HuH-7.5 (cell line): ENCODE measurements around the gene HBQ1.
A peak's percentile ranks its signal among the peaks of the same experiment; 100 is the strongest.
"Not testable (repeated sequence)": the region's sequence is repeated elsewhere in the genome, so short reads cannot be mapped to it uniquely, and the experiment has no call there.

Experiments
- DNase-seq: peaks from one replicate; pipeline ENCODE4 v3.0.0; 2011; ENCODE audit warnings: low spot score

HBQ1 gene

DNA sequence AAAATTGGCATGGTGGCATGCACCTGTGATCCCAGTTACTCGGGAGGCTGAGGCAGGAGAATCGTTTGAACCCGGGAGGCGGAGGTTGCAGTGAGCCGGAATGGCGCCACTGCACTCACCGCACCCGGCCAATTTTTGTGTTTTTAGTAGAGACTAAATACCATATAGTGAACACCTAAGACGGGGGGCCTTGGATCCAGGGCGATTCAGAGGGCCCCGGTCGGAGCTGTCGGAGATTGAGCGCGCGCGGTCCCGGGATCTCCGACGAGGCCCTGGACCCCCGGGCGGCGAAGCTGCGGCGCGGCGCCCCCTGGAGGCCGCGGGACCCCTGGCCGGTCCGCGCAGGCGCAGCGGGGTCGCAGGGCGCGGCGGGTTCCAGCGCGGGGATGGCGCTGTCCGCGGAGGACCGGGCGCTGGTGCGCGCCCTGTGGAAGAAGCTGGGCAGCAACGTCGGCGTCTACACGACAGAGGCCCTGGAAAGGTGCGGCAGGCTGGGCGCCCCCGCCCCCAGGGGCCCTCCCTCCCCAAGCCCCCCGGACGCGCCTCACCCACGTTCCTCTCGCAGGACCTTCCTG lies at the start of gene HBQ1:
Gene HBQ1, plus strand, starts transcription at position 359 of the 575 bp plus-strand sequence. Its CDS starts 28 bp downstream, at position 387.
- peak; percentile 88 for DNase-seq

GRCh38 chr16:130533-131173 lies 49.6 kb upstream of the HBQ1 start:
- DNase-seq = no peak

GRCh38 chr16:132120-132519 lies 48.1 kb upstream of the HBQ1 start:
- DNase-seq = no peak

GRCh38 chr16:133716-134115 lies 46.5 kb upstream of the HBQ1 start:
- DNase-seq = no peak

DNA sequence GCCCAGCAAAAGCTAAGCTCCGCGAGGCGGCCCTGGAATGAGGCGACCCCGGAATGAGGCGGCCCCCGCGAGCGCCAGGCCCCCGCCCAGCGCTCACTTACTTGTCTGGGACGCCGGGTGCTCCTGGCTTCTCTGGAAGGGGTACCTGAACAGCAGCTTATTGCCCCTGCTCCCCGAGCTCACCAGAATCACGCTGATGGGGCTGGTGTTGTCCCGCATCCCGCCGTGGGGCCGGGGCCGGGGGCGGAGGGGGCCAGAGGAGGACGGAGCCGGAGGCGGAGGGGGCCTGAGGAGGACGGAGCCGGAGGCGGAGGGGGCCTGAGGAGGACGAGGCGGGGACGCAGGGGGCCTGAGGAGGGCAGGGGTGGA lies 42.2 kb upstream of the HBQ1 start:
- DNase-seq = peak; percentile 37

DNA sequence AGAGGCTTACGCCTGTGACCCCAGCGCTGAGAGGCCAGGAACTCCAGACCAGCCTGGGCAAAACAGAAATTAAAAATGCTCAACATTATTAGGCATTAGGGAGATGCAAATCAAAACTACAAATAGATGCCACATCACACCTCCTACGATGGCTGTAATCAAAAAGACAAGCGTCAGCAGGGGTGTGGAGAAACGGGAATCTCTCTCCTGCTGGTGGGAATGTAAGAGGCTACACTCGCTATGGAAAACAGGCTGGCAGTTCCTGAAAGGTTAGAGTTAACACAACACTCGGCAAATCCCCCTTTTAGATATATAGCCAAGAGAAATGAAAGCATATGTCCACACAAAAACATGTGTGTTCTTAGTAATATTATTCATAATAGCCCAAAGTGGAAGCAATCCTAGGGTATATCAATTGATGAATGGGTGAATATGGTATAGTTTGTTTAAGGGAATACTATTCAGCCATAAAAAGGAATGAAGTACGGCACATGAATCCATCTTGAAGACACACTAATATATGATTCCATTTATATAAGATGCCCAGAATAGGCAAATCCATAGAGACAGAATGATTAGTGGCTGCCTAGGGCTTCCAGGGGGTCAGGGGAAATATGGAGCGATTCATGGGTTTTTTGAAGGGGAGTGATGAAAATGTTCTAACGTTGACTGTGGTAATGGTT lies 39.9 kb upstream of the HBQ1 start:
- DNase-seq = no peak

- DNase-seq = no peak
Observed at GRCh38 chr16:142405-142967, 37.8 kb upstream of the HBQ1 start.

- DNase-seq = no peak
Observed at GRCh38 chr16:143047-143446, 37.2 kb upstream of the HBQ1 start.

DNA sequence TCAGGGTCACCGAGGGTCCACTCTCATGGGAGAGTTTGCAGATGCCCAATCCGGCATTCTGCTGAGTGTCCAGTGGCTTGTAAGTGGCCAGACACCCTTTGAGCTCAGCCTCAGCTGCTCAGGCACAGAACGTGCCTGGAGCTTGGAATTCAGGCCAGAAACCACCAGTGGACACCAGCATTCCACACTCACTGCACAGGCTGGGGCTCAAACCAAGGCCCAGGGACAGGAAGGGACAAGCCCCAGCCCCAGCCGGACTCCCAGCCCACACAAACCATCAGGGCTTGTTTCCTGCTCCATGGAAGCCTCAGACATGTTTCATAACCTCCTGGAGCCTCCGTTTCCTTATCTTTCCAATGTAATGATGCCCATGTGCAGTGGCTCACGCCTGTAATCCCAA lies 36.8 kb upstream of the HBQ1 start:
- no peak for DNase-seq

- no peak for DNase-seq
Observed at GRCh38 chr16:144797-145252, 35.4 kb upstream of the HBQ1 start.

DNA sequence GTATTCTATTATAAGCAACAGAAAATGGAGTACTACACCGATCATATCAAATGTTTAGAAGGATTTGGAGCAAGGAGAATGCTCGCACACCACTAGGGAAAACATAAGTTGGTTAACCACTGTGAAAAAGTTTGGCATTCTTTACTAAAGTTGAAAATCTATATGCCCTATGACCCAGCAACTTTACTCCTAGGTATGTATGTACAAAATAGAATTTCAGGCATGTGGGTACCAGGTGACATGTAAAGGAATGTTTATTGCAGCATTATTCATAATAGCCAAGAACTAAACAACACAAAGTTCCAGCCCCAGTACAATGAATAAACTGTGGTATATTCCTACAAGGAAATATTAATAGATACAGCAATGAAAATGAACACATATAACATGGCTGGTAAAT lies 33.6 kb upstream of the HBQ1 start:
- DNase-seq = no peak

DNA sequence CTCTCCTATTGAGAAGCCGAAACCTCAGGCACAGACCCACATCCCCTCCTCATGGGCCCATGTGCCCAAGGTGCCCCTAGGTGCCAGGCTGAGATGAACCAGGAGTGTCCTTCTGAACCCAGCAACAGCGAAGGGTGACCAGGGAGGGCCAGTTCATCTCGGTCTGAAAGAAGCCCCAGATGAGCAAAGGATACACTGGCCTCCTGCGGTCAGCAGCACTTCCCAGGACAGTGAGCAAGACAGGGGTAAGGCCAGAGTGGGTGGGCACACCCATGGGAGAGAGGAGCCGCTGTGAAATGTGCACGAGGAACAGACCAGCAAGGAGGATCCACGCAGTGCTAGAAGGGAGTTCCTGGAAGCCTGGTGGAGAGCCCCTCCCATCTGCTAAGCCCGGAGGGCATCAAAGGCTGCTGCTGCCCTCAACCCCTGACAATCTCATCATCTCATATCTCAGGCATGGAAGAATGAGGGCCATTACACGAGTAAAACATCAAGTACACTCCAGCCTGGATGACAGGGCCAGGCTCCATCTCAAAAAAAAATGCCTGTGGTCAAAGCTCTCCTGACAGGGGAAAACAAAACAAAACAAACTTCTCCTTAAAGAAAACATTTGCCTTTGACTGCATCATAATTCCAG lies 31.1 kb upstream of the HBQ1 start:
- DNase-seq = no peak

- no peak for DNase-seq
Observed at GRCh38 chr16:152141-153128, 27.8 kb upstream of the HBQ1 start, which contains the start of gene HBZ. HBZ (plus strand) TSS chr16:152644; CDS start chr16:152910, 266 bp downstream.

- not testable (repeated sequence) for DNase-seq
Observed at GRCh38 chr16:153129-153521, 27.1 kb upstream of the HBQ1 start.

- not testable (repeated sequence) for DNase-seq
Observed at GRCh38 chr16:153550-154216, 26.6 kb upstream of the HBQ1 start.

GRCh38 chr16:154217-155030 lies 25.8 kb upstream of the HBQ1 start:
- DNase-seq = no peak

GRCh38 chr16:155031-155398 lies 25.2 kb upstream of the HBQ1 start:
- no peak for DNase-seq

DNA sequence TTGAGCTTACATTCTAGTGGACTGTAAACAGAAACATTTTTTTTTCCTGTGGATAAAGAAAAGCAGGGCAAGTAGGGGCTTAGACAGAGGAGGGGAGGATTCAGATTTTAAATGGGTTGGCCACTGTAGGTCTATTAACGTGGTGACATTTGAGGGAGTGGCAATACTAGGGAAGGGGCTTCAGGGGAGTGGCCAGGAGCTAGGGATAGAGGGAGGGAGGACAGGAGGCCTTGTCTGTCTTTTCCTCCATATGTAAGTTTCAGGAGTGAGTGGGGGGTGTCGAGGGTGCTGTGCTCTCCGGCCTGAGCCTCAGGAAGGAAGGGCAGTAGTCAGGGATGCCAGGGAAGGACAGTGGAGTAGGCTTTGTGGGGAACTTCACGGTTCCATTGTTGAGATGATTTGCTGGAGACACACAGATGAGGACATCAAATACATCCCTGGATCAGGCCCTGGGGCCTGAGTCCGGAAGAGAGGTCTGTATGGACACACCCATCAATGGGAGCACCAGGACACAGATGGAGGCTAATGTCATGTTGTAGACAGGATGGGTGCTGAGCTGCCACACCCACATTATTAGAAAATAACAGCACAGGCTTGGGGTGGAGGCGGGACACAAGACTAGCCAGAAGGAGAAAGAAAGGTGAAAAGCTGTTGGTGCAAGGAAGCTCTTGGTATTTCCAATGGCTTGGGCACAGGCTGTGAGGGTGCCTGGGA lies 21.0 kb upstream of the HBQ1 start:
- DNase-seq = no peak

DNA sequence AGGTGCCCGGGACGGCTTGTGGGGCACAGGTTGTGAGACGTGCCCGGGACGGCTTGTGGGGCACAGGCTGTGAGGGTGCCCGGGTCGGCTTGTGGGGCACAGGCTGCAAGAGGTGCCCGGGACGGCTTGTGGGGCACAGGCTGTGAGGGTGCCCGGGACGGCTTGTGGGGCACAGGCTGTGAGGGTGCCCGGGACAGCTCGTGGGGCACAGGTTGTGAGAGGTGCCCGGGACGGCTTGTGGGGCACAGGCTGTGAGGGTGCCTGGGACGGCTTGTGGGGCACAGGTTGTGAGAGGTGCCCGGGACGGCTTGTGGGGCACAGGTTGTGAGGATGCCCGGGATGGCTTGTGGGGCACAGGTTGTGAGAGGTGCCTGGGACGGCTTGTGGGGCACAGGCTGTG lies 20.0 kb upstream of the HBQ1 start:
- not testable (repeated sequence) for DNase-seq
